HG03378 (cell line): ENCODE data around the gene PDCL3.

Experiments used
- ATAC-seq: cut with Tn5 transposase; IDR thresholded peaks from one replicate; pipeline ENCODE4 v1.9.1; 2021; ENCODE audit warnings: mild to moderate bottlenecking, moderate library complexity; ENCODE audit not compliant: unreplicated experiment

The PDCL3 gene

DNA sequence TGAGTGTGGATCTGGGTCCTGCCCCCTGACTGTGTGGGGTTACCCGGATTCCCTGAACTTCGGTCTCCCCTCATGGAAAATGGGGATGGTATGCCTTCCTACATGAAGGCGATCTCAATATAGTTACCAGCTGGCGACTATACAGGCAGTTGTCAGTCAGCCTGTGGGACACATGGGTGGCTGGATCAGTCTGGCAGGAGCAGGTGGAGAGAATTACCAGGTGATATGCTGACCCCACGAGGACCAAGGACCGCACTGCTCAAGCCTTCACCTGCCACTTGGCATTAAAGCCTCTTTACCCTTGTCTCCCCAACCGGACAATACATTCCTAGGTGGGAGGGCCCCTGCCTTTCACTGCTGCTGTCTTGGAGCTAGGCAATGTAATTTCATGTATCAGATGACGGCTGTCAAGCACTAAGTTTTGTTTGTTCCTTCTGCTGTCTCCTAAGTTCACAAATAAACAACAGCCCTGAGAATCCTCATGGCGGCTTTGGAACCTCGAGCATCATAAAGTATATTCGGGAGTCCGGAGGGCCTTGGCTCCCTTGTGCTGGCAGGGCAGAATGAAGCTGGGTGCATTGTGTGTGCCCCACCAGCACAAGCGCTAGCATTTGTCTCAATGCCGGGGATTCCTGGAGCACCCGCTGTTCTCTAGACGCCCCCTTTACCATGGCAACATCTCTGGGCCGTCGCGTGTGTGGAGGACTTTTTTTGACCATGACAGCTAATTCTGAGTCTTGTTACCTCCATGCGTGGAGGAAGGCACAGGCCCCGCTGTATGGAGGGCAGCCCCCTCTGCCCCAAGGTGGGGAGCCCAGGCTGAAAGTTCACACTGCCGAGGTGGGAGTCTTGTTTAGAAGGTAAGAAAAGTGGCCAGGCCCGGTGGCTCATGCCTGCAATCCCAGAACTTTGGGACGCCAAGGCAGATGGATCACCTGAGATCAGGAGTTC, 48.6 kb downstream of the PDCL3 start:
- ATAC-seq, result no peak

DNA sequence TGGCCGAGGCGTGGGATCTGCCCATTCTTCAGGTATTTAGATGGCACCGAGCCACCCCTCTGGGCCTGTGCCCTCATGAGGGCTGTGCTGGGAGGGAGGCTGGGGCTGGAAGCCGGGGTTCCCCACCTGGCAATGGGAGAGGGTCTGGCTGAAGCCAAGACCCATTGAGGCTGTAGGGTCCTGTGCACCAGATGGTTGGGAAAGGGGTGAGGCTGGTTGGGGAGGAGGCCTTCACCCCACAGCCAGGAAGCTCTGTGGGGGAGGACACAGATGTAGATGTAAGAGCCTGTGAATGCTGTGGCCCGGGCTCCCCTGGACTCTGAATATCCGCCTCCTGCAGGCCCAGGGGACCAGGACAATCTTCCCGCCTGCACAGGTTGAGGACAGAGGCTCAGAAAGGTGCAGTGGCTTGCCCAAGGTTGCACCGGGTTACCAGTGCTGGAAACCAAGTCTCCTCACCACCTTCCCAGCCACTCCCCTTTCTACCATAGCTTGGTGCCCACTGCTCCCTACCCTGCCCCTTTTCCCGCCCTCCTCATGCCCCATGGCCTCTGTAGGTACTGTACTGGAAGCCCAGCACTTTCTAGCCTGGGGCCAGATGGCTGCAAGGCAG, 49.7 kb downstream of the PDCL3 start:
- no peak for ATAC-seq

DNA sequence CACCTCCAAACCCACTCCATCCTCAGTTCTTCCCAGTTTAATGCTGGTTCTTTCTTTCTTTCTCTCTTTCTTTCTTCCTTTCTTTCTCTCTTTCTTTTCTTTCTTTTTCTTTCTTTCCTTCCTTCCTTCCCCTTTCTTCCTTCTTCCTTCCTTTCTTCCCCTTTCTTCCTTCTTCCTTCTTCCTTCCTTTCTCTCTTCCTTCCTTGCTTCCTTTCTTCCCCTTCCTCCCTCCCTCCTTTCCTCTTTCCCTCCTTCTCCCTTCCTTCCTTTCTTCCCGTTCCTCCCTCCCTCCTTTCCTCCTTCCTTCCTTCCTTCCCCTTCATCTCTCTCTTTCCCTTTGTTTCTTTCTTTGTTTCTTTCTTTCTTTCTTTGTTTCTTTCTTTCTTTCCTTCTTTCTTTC, 50.9 kb downstream of the PDCL3 start:
- ATAC-seq, result no peak

DNA sequence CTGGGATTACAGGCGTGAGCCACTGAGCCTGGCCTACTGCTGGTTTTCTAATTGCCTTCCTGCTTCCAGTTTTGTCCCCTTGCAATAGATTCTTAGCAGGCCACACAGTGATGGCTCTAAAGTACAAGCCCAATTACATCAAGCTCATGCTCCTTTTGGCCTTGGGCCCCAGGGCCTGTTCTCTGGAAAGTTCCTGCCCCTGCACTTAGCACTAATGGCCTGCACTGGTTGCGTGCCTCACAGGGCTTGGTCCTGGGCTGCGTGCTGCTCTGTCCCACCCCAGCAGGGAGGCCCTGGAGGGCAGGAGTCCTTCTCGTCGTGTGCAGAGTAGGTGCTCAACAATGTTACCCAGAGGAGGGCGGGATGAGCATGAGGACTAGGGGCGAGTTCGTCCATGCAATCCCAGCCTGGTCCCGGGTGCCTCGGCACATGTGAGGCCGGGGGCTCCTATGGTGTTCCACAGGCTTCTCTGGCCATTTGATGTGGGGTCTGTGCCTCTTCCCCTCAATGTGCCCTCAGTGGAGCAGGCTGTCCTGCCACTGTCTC, 51.7 kb downstream of the PDCL3 start:
- ATAC-seq, result no peak

DNA sequence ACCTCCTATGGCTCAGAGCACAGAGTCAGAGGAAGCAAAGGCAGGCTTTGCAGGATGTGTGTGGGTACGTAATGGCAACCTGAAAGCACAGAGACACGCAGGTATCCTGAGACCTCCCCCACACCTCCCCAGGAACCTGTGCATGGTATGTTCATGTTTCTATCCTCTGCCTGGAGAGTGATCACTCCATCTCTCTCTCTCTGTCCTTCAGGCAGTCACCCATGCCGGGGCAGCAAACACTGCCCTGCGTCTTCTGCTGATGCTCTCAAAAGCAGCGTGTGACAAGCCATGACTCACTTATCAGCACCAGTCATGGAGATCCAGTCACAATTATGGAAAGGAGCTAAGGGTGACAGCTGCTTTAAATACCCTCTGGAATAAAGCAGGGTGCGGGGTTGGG, 52.7 kb downstream of the PDCL3 start:
- no peak for ATAC-seq

DNA sequence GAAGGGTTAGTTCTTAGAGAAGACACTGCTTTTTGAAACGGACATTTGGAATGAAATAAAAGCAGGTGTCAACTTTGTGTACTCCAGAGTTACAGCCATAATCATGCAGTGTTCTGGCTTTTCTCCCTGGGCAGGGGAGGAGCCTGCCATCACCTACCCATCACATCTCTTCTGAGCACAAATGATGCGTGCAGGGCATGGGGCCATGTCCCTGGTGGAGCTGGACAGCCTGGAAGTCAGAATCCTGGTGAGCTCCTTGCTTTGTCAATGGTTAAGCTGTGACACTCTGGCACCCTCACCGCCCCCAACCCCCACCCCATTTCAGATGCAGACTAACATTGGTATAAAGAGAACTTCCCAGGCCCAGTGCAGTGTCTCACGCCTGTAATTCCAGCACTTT, 53.1 kb downstream of the PDCL3 start:
- no peak for ATAC-seq

DNA sequence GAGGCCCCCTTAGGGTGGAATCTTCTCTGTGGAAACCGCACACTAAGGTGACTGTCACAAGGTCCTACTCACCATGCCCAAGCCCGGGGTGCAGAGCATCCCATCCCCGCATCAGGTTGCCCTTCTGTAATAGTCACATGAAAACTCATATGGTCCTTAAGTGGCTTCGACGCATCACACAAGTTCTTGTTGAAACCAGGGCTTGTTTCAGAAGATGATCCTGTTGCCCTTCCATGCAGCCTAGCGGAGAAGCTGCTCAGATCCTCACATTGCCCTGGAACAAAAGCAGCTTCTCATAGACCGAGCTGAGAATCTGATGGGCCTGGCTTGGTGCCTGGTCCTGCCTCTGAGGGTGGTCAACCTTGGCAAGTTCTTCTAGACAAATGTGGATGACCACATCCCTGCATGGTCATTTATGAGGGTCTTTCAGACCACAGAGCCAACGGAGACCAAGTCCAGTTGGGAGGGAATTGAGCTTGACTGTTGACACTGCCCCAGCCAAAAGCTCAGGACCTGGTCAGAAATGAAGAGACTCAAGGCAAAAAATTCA, 54.1 kb downstream of the PDCL3 start:
- ATAC-seq, result no peak

DNA sequence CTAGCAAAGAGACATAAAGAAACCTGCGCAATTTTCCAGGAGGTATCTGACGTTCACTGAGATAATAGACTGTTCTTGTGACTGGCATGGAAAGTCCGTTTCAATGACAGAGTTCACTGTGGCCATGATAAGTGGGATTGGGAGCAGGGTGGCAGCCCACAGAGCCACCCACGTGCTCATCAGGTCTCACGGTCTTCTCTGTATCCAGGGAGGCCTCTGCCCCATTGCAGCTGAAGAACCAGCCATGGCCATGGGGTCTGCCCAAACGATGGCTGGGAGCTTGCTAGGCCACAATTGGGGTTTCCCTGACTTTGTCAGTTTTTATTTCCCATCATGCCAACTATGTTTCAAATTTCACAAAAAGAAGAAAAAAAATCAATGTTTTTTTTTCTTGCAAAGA, 57.2 kb downstream of the PDCL3 start:
- ATAC-seq, result no peak

DNA sequence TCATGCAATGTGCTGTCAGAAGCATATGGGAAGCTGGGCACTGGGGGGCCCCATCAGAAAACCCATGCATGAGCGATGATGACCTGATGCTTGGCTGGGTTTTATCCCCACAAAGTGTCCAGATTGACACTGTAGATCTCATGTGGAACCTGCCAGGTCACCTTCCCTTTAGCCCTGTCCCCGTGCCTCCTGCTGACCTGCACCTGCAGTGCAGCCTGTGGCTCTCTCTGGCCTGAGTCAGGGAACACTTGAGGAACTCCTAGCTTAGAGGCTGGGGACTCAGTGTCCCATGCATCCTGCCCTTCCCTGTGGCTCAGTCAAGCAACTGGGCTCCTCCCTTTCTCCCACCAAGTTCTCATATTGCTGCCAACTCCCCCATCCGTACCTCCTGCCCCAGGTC, 57.7 kb downstream of the PDCL3 start:
- ATAC-seq, result no peak

DNA sequence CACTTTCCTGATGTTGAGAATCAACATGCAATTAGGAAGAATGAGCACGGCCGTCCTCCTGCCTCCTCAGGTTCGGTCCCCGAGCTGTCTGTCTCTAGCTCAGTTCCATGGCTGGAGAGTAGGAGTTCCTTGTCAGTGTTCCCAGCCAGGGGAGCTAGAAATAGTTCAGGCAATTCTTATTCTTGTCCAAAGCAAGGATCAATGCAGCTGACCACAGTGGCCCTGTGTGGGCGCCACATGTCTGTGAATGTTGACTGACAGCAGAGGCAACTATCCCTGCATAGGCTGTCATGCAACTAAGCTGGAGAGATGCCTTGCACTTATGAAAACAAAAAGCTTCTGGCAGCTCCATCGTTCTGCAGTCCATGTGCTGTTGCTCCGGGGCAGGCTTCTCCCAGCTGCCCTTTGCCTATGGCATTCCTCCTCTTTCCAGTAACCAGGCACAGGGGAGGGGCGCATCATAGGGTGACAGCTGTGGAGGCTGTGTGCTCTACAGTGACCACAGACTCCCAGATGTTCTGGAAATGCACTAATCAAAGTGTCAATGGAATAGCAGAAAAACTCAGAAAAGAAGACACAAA, 58.7 kb downstream of the PDCL3 start:
- no peak for ATAC-seq

DNA sequence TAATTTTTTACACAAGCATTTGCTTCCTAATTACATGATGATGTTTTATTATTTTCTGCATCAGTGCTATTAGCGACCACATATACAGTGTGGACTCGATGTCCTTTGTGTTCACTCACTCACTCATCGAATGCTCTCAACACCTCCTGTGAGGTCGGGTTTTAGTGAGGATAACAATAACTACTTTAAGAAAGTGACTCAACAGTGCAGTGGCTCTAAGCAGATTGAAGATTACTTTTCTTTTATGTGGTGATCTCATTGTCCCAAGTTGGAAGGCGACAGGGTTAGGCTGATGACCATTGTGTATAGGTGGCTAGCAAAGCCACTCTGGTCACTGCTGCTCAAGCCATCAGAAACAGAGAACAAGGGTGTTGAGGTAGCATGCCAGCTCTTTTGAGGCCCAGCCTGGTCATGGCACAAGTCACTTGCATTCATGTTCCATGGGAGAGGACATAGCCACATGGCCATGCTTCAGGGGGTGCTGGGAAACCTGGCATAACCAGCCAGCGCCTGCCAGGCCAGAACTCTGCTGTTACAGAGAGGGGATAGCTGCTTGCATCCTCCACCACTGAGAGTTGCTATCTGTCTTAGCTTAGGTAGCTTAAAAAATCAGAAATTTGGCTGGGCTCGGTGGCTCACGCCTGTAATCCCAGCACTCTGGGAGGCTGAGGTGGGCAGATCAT, 60.4 kb downstream of the PDCL3 start:
- ATAC-seq, result no peak

DNA sequence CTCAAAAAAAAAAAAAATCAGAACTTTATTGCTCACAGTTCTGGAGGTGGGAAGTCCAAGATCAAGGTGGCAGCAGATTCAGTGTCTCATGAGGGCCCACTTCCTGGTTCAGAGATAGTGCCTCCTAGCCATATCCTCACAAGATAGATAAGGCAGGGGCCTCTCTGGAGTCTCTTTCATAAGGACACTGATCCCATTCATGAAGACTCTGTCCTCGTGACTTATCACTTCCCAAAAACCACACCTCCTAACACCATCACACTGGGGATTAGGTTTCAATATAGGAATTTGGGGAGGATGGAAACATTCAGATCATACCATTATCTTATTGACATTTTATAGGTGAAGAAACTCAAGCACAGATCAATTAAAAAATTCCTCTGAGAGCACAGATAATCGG, 61.1 kb downstream of the PDCL3 start:
- ATAC-seq, result no peak

DNA sequence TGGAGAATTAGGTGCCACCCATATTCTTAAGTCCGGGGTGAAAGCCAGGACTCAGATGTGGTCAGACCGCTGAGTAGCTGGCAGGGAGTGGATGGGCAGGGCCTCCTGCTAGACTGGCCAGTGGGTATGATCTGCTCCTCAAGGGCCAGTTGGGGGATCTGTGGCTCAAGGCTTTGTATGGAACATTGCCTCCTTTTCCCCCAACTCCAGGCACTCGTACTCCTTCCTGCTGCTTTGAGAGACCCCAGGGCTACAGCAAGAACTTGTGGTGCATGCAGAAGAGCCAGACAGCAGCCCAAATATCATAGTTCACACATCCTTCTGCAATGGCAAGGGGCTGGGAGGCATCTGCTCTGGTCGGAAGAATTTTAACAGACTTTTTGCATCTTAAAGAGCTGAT, 61.7 kb downstream of the PDCL3 start:
- ATAC-seq, result no peak

DNA sequence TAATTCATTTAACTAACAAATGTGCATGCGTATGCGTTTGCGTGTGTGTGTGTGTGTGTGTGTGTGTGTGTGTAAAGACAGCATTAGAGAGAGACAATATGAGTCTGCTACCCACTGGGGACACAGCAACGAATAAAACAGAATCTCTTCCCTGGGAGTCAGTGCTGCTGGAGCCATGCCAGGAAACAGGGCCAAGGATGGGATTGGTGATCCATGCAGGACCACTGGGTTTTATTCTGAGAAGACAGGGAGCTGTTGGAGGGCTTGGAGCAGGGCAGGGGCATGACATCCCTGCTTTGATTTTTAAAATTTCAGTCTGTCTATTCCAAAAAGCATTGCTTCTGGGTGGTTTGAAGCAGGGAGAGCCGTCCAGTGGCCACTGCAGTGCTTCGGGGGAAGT, 62.9 kb downstream of the PDCL3 start:
- ATAC-seq, result no peak
